GM11168 (cell line): ENCODE results near the gene ZNF689.

ENCODE experiments used
- in situ Hi-C: fragments of 300-500 bp; cut with MboI; formaldehyde crosslinking; loops from one replicate; pipeline ENCODE4 v1.12.0; 2022; ENCODE audit warnings: low sequenced_read_pairs; ENCODE audit not compliant: unreplicated experiment

The ZNF689 gene

GRCh38 chr16:30609926-30610839 lies at the start of gene ZNF689:
ZNF689 (minus strand) TSS chr16:30610389; CDS start chr16:30610041, 348 bp downstream.
- in situ Hi-C loops = no loop called here

- in situ Hi-C loops = no loop called here
Observed at GRCh38 chr16:30658731-30659506, 48.7 kb upstream of the ZNF689 start.

DNA sequence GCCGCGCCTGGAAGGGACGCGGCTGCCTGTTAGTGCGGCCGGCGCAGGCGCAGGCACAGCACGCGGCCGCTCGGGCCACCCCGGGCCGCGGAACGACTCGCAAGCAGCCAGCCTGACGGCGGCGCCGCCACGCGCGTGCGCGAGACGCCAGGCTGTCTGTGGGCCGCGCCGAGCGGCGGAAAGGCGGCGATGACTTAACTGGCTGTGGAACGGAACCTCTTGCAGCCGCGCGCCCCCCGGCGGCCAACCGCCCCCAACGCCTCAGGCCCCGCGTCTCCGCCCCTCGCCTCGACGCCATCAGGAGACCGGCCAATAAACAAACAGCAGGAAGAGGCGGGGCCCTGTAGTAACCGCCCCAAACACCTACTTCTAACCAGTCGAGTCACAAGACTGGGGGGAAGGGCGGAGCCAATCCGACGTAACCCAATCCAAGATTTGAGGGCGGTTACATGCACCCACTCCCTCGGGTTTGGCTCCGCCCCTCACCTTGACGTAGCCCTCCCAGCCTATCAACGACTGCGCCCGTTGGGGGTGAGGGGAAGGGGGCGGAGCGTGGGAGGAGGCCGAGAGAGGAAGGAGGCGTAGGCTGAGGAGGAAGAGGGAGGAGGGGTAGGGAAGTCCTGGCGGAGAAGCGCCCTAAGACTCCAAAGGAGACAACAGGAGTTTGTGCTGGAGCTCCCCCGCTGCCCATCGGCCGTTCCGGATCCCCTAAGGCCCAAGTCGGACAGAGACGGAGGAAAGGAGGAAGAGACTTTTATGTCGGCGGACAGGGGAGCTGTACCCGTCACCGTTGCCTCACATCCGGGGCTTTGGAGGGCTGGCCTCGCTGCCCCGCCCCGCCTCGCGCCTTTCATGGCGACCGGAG lies 47.9 kb upstream of the ZNF689 start, which contains the start of gene FBRS:
FBRS (plus strand) TSS at position 566 of the 865 bp plus-strand sequence. CDS start 1,088 bp downstream, outside the sequence.
- in situ Hi-C loops = no loop called here

GRCh38 chr16:30656974-30657865 lies 47.0 kb upstream of the ZNF689 start:
- in situ Hi-C loops = no loop called here

- in situ Hi-C loops = no loop called here
Observed at GRCh38 chr16:30656388-30656787, 46.2 kb upstream of the ZNF689 start.

GRCh38 chr16:30655815-30656347 lies 45.7 kb upstream of the ZNF689 start:
- in situ Hi-C loops = no loop called here

GRCh38 chr16:30654856-30655255 lies 44.7 kb upstream of the ZNF689 start:
- in situ Hi-C loops = no loop called here

GRCh38 chr16:30652718-30653117 lies 42.5 kb upstream of the ZNF689 start:
- in situ Hi-C loops = no loop called here

DNA sequence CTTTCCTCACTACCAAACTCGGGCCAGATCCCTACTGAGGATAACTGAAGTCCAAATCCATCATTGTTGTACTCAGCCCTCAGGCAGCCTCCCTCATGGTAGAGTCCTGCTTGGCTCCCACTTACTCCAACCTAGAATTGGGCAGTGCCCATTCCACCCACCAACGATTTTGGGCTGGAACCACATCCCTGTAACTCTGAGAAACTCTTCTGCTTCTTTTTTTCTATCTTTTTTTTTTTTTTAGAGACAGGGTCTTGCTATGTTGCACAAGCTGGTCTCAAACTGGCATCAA lies 41.8 kb upstream of the ZNF689 start:
- in situ Hi-C loops = no loop called here

GRCh38 chr16:30651124-30652004 lies 41.2 kb upstream of the ZNF689 start:
- in situ Hi-C loops = no loop called here

- in situ Hi-C loops = no loop called here
Observed at GRCh38 chr16:30650369-30651123, 40.4 kb upstream of the ZNF689 start, which contains the start of gene PRR14. PRR14 (plus strand) TSS chr16:30650960; CDS start chr16:30651646, 686 bp downstream.

DNA sequence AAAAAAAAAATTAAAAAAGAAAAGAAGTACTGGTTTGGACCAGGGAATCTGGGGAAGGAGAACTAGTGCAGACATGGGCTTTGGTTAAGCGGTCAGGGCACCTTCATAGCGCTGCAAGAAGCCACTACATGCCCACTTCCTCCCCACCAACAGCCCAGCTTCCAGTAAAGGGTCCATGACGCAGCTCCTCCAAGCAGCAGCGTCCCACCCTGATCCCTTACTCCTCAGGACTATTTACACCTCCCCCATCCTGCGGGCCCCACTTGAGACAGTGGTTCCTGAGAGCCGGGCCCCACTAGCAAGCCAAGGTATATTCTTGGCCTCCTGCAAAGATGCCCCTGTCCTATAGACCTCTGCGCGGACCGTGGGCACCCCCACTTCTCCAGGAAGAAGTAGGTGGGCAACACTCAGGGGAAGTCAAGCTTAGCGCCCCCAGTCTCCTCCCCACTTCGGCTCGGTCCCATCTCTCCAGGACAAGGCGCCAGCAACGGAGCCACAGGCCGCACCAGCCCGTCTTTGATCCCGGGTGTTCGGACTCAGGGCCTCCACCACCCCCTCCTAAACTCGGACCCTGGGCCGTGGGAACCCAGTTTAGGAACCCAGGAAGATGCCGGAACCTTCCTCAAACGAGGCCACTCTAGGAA lies 39.7 kb upstream of the ZNF689 start:
- in situ Hi-C loops = no loop called here

GRCh38 chr16:30647274-30647571 lies 37.0 kb upstream of the ZNF689 start:
- in situ Hi-C loops = no loop called here

DNA sequence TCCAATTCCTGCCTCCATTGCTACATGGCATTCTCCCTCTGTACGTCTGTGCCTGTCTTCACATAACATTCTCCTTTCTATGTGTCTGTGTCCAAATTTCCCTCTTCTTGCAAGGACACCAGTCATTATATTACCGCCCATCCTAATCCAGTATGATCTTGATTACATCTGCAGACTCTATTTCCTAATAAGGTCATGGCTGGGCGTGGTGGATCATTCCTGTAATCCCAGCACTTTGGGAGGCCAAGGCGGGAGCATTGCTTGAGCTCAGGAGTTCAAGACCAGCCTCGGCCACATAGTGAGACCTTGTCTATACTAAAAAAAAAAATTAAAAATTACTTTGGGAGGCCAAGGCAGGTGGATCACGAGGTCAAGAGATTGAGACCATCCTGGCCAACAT lies 35.5 kb upstream of the ZNF689 start:
- in situ Hi-C loops = no loop called here

DNA sequence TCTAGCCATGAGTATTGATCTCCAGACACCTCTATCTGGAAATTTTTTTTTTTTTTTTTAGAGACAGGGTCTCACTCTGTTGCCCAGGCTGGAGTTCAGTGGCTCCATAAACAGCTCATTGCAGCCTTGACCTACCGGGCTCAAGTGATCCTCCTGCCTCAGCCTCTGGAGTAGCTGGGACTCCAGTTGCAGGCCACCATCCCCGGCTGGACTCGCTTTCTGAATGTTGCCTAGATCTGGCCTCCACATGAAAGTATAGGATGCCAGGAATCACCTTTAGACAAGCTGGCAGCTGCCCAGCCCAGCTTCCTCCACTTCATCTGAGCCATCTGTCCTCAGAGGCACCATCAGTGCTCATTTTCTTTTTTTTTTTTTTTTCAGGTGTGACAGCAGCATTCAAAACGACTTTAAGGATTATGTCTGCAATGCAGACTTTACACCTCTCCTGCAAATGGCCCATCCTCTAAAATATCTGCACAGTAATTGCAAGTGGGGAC lies 34.2 kb upstream of the ZNF689 start:
- in situ Hi-C loops = no loop called here

DNA sequence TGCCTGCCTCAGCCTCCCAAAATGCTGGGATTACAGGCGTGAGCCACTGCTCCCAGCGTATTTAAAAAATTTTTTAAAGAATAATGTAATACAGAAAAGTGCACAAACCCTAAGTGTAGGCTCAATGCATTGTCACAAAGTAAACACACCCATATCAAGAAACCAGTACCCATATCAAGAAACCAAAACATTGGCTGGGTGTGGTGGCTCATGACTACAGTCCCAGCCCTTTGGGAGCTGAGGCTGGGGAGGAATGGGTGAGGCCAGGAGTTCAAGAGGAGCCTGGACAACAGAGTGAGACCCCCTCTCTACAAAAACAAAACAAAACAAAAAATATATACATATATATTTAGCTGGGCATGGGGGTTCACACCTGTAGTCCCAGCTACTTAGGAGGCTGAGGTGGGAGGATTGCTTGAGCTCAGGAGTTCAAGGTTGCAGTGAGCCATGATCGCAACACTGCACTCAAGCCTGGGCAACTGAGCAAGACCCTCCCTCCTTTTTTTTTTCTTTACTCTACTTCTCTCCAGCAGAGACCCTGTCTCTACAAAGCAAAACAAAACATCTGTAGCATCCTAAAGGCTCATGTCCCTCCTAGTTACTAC lies 31.3 kb upstream of the ZNF689 start:
- in situ Hi-C loops = no loop called here

DNA sequence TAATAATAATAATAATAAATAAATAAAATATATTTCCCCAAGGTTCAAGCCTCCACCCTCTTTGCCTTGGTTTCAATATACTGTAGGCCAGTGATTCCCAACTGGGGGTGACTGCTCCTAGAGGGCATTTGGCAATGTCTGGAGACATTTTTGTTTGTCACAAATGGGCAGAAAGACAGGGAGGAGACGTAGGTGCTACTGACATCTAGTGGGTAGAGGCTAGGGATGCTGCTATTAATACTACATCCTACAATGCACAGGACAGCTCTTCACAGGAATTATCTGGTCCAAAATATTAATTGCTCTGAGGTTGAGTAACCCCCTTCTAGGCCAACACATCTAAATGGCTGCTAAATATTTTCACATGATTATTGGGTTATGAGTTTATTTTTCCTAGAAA lies 27.8 kb upstream of the ZNF689 start:
- in situ Hi-C loops = no loop called here
